ENCODE results near the gene CGB8. TPM values are rescaled to one million over a fixed set of nuclear protein-coding genes. Genes with fewer than 3 reads are reported as not detected.

The CGB8 gene
- total RNA-seq, 1 experiment from 2014 or later = 0.34 TPM

DNA sequence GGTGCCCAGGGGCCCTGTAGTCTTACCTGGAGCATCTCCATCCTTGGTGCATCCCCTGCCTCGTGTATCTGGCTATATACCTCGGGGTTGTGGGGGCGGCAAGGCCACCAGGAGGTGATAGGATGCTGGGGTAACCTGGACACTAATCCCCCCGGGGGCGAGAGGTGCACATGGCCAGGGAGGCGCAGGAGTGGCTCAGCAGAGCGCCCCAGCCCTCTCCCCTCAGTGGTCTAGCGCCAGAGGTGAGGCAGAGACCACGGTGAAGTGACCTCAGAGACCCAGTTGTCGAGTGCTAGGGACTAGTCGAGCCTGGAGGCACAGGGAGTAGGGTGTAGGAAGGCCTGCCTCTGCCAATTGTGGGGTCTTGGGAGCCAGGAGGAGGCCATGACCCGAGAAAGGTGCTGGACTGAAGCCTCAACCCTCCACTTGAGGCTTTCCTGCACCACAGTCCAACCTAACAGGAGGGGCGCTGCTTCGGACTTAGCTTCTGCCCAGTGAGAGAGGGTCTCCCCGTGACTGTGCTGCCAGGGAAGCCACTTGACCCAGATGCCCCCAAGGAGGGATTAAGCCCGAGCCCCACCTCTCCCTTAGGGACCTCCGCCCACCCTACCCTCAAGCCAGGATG is 31.8 kb downstream of the CGB8 start, which contains the start of gene LHB:
TSS of gene LHB (minus strand) at position 51 of the 625 bp plus-strand sequence. CDS start at position 41, 10 bp downstream.
- H3K4me2 ChIP-seq (ENCODE audit: low read length) = peak within 1 kb of the TSS; percentile 95
- peak within 1 kb of the TSS; percentile 95 for H3K27ac ChIP-seq (ENCODE audit: low read depth, low read length)
- ChIA-PET CTCF (interaction anchor here (0.8 to 4.3 kb wide), 5 partner anchors 13 to 222 kb away, joined by 3 to 44 read pairs (median 6); partner anchors contain the start of genes GYS1 and RUVBL2), RAD21 (ENCODE audit: low non-redundant PET in 1 of 2, low total read pairs in 2 of 2, uncharacterized antibody in 2 of 2, unreplicated experiment in 2 of 2) (no interaction called here), POLR2A (interaction anchor here (0.6 to 2.3 kb wide), 3 partner anchors 24 to 39 kb away, joined by 3 to 9 read pairs (median 7); partner anchors contain the start of genes GYS1 and RUVBL2)
- H3K9me3 ChIP-seq (ENCODE audit: control insufficient read depth in 1 of 2, insufficient read depth in 1 of 2, low read depth in 1 of 2, low read length in 2 of 2) = no peaks in the 10 kb centered on the region
- H3K4me1 ChIP-seq (ENCODE audit: control insufficient read depth in 1 of 2, insufficient read depth in 2 of 2, low read length in 2 of 2) = peaks cover 30 to 52% of the 10 kb centered on the region in 2 experiments
- no peaks in the 10 kb centered on the region for H3K27me3 ChIP-seq (ENCODE audit: insufficient read depth, low read length)
- TF ChIP-seq EZH2phosphoT487 (IDR thresholded peaks at IDR 0.05; ENCODE audit: borderline replicate concordance) (no peak), EGR1 (IDR thresholded peaks at IDR 0.05; ENCODE audit: low read depth) (no peak), TCF7L2 (IDR thresholded peaks at IDR 0.05; ENCODE audit: borderline replicate concordance, extremely low read depth, insufficient read depth, insufficient read length) (no peak), ELF1 (IDR thresholded peaks at IDR 0.05; ENCODE audit: borderline replicate concordance, low read depth) (no peak), FOSL1 (IDR thresholded peaks at IDR 0.05; ENCODE audit: low read depth) (no peak), POLR2AphosphoS5 (IDR thresholded peaks at IDR 0.05; ENCODE audit: low read depth, low read length) (no peak), ZNF274 (IDR thresholded peaks at IDR 0.05; ENCODE audit: low read depth, low read length) (no peak), EZH2 (IDR thresholded peaks at IDR 0.05) (no peak), SRF (IDR thresholded peaks at IDR 0.05; ENCODE audit: low read depth) (no peak), MAX (IDR thresholded peaks at IDR 0.05) (no peak), CEBPB (IDR thresholded peaks at IDR 0.05; ENCODE audit: low read depth) (no peak)
- TF ChIP-seq, protein P1, sequence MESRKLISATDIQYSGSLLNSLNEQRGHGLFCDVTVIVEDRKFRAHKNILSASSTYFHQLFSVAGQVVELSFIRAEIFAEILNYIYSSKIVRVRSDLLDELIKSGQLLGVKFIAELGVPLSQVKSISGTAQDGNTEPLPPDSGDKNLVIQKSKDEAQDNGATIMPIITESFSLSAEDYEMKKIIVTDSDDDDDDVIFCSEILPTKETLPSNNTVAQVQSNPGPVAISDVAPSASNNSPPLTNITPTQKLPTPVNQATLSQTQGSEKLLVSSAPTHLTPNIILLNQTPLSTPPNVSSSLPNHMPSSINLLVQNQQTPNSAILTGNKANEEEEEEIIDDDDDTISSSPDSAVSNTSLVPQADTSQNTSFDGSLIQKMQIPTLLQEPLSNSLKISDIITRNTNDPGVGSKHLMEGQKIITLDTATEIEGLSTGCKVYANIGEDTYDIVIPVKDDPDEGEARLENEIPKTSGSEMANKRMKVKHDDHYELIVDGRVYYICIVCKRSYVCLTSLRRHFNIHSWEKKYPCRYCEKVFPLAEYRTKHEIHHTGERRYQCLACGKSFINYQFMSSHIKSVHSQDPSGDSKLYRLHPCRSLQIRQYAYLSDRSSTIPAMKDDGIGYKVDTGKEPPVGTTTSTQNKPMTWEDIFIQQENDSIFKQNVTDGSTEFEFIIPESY (IDR thresholded peaks at IDR 0.05; ENCODE audit: extremely low read depth, insufficient replicate concordance, low read length) = no peak
- no peaks in the 10 kb centered on the region for H3K79me2 ChIP-seq (ENCODE audit: insufficient read depth, low read length)
- peak within 1 kb of the TSS; percentile 77 for H3K9ac ChIP-seq (ENCODE audit: low read length)
- H4K20me1 ChIP-seq (ENCODE audit: insufficient read depth) = no peaks in the 10 kb centered on the region
- TSS peak; percentile 14 for BruUV-seq (replicated peaks)
- DNase-seq (ENCODE audit: low read depth, low spot score) (no peak), ATAC-seq (peak; percentile 0; the same call in 1 of the 2 replicates)
- H2AFZ ChIP-seq (ENCODE audit: low read depth, low read length, poor library complexity, severe bottlenecking) = no peak within 1 kb of the TSS
- intact Hi-C loops (cut with micrococcal nuclease) = no loop called here
- no peaks in the 10 kb centered on the region for H3K9me2 ChIP-seq (ENCODE audit: insufficient read depth)
- peaks cover 9 to 15% of the 10 kb centered on the region in 2 experiments for H3K36me3 ChIP-seq (ENCODE audit: control insufficient read depth in 1 of 2, insufficient read depth in 2 of 2, low read length in 2 of 2)
- peak within 1 kb of the TSS; percentile 53 to 60 for H3K4me3 ChIP-seq (replicated peaks in 1 of 2; ENCODE audit: low read depth in 1 of 2, low read length in 2 of 2)
